Retinal pigment epithelial cell (primary cell): ENCODE data around the gene FOXP3.
A peak's percentile ranks its signal among the peaks of the same experiment; 100 is the strongest.
"Not testable (repeated sequence)": the region's sequence is repeated elsewhere in the genome, so short reads cannot be mapped to it uniquely, and the experiment has no call there.

Experiments
- DNase-seq: peaks from one replicate; pipeline ENCODE4 v3.0.0-alpha.2; 2010; ENCODE audit warnings: low read depth
- H3K4me3 ChIP-seq: 2 replicates; pipeline ENCODE4 v1.5.1; 2011; ENCODE audit warnings: mild to moderate bottlenecking, low read length, control low read depth, moderate library complexity
- TF ChIP-seq, protein P1 (sequence below): conservative IDR thresholded peaks from 2 replicates; pipeline ENCODE4 v1.5.1; 2011; ENCODE audit warnings: low read depth, low read length, control low read depth, inconsistent platforms

Gene FOXP3

DNA sequence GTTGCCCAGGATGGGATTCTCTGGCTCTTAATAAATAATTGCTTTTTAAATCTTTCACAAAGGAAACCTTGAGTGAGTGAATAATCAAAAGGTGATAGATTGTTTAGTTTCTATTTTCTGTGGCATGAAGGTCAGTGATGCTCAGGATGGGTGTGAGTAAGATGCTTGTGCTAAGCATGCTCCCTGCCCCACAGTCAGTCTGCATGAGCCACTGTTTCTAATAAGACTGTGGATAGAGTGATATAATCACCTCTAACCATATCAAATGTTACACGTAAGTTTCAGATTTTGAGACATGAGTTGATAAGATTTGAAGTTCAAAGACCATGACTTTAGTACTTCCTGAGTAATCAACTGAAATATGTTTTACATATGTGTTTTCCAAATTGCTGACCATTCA lies 36.2 kb upstream of the FOXP3 start:
- DNase-seq, result no peak
- TF ChIP-seq, protein P1, sequence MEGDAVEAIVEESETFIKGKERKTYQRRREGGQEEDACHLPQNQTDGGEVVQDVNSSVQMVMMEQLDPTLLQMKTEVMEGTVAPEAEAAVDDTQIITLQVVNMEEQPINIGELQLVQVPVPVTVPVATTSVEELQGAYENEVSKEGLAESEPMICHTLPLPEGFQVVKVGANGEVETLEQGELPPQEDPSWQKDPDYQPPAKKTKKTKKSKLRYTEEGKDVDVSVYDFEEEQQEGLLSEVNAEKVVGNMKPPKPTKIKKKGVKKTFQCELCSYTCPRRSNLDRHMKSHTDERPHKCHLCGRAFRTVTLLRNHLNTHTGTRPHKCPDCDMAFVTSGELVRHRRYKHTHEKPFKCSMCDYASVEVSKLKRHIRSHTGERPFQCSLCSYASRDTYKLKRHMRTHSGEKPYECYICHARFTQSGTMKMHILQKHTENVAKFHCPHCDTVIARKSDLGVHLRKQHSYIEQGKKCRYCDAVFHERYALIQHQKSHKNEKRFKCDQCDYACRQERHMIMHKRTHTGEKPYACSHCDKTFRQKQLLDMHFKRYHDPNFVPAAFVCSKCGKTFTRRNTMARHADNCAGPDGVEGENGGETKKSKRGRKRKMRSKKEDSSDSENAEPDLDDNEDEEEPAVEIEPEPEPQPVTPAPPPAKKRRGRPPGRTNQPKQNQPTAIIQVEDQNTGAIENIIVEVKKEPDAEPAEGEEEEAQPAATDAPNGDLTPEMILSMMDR, result no peak
- H3K4me3 ChIP-seq, result no peak overlapping the region

DNA sequence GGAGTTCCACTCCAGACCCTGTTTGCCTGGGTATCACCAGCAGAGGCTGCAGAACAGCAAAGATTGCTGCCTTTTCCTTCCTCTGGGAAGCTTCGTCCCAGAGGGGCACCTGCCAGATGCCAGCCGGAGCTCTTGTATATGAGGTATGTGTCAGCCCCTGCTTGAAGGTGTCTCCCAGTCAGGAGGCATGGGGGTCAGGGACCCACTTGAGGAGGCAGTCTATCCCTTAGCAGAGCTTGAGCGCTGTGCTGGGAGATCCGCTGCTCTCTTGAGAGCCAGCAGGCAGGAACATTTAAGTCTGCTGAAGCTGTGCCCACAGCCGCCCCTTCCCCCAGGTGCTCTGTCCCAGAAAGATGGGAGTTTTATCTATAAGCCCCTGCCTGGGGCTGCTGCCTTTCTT lies 34.8 kb upstream of the FOXP3 start:
- H3K4me3 ChIP-seq, DNase-seq: not testable (repeated sequence)

DNA sequence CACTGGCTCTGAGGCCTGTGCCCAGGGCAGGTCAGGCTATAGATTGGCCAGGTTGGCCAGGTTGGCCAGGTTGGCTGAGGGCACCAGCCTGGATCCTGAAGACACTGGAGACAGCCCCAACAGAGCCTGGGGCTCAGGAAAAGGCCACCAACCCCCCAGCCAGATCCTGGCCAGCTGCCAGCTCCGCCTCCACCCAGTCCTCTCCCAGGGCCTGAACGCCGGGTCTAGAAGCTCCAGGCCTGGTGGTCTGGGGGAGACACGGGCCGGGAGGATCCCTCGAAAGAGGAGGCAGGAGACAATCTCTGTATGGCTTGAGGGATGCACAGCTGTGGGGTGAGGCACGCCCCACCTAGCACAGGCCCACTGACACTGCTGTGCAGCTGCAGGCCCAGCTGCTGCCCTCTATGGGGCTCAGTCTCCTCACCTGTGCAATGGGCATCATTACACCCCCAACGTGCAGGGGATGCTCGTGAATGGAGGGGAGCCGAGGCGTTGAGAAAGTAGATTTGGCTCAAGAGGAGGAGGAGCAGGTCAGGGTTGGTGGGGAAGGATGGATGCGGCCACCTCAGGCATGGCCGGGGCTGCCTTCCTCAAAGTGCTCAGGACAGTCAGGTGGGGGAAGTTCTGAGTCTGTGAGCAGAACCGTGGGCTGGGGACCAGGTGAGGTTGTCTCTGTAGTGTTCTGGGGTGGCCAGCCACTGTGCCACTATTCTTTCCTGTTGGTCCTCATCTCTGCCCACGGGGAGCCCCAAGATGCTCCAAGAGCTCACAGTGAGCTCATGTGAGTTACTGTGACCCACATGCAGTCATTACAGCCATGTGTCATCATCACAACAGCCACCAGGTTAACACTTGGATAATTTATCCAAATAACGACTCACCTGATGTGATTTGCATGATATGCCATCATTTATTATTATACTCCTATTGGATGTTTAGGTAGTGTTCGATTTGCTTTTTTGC lies 28.2 kb upstream of the FOXP3 start:
- H3K4me3 ChIP-seq, result no peak overlapping the region
- no peak for DNase-seq
- TF ChIP-seq, protein P1, result no peak

DNA sequence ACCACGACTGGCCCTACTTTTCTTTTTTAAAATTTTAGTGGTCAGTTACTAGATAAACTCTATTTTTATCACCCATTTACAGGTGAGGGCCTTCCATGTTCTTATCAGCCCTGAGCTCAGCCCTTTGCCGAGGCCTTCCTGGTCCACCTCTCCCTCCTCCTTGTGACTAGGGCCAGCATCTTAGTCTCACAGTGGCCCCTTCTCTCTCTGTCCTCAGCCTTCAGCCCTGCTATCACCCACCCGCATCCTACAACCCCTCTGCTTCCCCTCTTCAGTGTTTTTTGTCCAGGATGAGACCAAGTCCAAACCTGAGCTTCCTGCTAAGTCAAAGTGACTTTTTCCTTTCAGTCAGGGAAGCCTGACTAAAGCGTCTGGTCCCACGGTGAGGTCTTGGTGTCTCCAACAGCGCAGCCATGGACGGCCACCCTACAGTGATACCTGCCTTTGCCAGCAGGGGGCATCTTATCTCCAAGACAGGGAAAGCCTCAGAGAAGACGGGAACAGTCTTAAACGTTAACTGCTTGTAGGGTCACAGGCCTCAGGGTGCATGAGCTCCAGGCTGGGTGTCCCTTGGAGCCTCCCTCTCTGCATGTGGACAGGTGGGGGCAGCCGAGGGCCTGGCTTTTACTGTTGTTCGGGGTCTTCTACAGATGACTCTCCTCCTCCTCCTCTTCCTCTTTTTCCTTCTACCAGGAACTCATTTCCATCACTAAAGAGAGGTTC lies 27.3 kb upstream of the FOXP3 start:
- no peak for DNase-seq
- no peak overlapping the region for H3K4me3 ChIP-seq
- TF ChIP-seq, protein P1, result peak; percentile 68

DNA sequence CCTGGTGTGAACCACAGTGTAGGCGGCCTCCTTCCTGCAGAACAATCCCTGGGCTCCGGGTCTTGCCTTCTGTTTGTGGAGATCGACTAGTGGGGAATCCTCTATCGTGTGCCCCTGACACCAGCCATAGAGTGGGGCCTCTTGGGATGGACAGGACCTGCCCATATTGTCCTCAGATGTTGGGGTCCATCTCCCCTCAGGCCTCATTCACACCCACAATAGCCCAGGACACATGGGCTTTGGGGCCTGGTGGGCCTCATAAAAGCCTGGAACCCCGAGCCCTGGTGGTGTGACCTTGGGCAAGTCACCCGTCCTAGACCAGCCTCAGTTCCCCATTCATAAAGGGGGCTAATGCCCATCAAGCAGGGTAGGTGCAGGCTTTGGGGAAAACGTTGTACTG lies 25.7 kb upstream of the FOXP3 start:
- TF ChIP-seq, protein P1, result no peak
- H3K4me3 ChIP-seq, result no peak overlapping the region
- no peak for DNase-seq

DNA sequence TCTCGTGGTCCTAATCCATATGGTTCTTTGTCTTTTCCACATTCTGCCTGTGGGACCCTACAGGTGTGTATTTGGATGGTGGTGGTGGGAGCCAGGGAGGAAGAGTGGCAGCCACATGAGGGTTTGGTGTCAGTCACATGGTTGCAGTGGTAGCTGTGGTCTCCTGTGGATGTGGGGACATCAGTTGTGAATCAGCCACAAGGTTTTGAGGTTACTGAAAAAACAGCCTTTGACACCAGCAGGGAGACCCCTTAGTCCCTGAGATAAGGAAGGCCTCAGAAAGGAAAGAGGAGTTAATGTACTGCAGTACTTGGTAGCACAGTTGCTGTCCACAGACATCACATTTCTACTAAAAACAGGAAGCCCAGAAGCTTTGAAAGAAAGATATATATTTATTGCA lies 23.2 kb upstream of the FOXP3 start:
- TF ChIP-seq, protein P1, result no peak
- no peak overlapping the region for H3K4me3 ChIP-seq
- DNase-seq, result no peak

DNA sequence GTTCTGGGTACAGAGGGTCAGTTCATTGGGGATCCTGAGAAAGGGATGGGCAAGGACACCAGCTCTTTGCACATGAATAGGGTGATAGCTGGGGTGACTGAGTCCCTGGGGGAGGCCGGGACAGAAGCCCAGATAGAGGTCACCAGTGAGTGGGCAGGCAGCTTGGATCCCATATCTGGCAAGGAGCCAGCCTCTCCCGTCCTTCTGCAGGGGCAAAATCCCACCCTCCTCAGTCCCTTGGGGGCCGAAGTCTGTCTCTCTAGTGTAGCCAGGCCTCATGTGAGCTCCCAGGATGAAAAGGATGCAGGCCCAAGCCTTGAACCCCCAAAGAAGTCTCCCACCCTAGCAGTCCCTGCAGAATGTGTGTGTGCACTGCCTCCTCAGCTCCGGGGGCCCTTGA lies 22.1 kb upstream of the FOXP3 start:
- no peak for DNase-seq
- no peak overlapping the region for H3K4me3 ChIP-seq
- TF ChIP-seq, protein P1, result no peak
